Measurements from ENCODE around the gene DDIAS. TPM values are rescaled to one million over a fixed set of nuclear protein-coding genes. Genes with fewer than 3 reads are reported as not detected.

DDIAS gene
- total and polyA plus RNA-seq, 9 of the 15 experiments (the other 6 are each of a cell fraction or from before 2014, with no cell fraction given): 9.4 to 27.2 (median 23.3) TPM

DNA sequence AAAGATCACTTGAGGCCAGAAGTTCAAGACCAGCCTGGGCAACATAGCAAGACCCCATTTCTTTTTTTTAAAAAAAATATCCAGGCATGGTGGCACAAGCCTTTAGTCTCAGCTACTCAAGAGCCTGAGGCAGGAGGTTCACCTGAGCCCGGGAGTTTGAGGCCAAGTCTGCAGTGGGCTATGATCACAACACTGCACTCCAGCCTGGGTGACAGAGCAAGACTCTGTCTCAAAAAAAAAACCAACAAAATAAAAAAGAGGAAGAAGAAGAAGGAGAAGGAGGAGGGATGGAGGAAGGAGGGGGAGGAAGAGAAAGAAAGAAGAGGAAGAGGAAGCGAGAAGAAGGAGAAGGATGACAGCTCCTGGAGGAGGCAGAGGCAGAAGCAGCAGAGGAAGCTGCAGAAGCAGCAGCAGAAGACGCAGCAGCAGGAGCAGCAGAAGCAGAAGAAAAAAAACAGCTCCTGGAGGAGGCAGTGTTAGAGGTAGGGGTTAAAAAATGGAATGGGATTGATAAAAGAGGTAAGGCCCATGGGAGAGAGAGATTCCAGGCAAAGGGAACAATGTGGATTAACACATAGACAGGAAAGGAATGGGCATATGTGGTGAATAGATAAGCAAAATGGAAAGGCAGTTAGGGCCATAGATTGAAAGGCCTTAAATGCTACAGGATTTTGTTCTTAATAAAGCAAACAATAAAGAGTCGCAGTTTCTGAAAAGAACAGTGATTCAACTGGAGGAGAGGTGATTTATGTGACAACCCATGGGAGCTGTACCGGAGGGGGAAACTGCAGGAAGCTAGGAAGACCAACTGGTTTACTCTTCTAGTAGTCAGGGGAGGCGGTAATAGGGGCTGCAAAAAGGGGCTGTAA lies 12.2 kb upstream of the DDIAS start (continued):
- TF ChIP-seq, protein P1, sequence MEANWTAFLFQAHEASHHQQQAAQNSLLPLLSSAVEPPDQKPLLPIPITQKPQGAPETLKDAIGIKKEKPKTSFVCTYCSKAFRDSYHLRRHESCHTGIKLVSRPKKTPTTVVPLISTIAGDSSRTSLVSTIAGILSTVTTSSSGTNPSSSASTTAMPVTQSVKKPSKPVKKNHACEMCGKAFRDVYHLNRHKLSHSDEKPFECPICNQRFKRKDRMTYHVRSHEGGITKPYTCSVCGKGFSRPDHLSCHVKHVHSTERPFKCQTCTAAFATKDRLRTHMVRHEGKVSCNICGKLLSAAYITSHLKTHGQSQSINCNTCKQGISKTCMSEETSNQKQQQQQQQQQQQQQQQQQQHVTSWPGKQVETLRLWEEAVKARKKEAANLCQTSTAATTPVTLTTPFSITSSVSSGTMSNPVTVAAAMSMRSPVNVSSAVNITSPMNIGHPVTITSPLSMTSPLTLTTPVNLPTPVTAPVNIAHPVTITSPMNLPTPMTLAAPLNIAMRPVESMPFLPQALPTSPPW (CRISPR knock-in tag; IDR thresholded peaks at IDR 0.05): peak; percentile 13; the same call in 1 of the 2 replicates
- TF ChIP-seq, protein P2, sequence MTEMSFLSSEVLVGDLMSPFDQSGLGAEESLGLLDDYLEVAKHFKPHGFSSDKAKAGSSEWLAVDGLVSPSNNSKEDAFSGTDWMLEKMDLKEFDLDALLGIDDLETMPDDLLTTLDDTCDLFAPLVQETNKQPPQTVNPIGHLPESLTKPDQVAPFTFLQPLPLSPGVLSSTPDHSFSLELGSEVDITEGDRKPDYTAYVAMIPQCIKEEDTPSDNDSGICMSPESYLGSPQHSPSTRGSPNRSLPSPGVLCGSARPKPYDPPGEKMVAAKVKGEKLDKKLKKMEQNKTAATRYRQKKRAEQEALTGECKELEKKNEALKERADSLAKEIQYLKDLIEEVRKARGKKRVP (CRISPR knock-in tag; IDR thresholded peaks at IDR 0.05): no peak
- no peak for TF ChIP-seq CBX3 (IDR thresholded peaks at IDR 0.05; ENCODE audit: borderline replicate concordance in 1 of 2, low read length in 2 of 2)
- TF ChIP-seq SETDB1 (IDR thresholded peaks at IDR 0.05; ENCODE audit: low read length): no peak
- no peak for TF ChIP-seq DDX20 (tag; IDR thresholded peaks at IDR 0.05; ENCODE audit: low read depth)
- no peak for TF ChIP-seq MYNN (IDR thresholded peaks at IDR 0.05)
- TF ChIP-seq MYNN (CRISPR knock-in tag; IDR thresholded peaks at IDR 0.05): no peak
- TF ChIP-seq NR4A1 (CRISPR knock-in tag; IDR thresholded peaks at IDR 0.05): no peak
- TF ChIP-seq NR4A1 (tag; IDR thresholded peaks at IDR 0.05): no peak
- no peak for TF ChIP-seq STAT5B (CRISPR knock-in tag; IDR thresholded peaks at IDR 0.05)
- no peak for TF ChIP-seq JUNB (CRISPR knock-in tag; conservative IDR thresholded peaks at IDR 0.05)
- no peak for TF ChIP-seq ZNF174 (CRISPR knock-in tag; IDR thresholded peaks at IDR 0.05)
- 0 out of 2 replicates have a peak, but pooled peaks have one; percentile 28 for TF ChIP-seq LARP7 (IDR thresholded peaks at IDR 0.05)
- TF ChIP-seq RAD51 (IDR thresholded peaks at IDR 0.05; ENCODE audit: borderline replicate concordance, low read depth): no peak
- TF ChIP-seq C11orf30 (IDR thresholded peaks at IDR 0.05; ENCODE audit: low read depth): no peak
- TF ChIP-seq, protein P3, sequence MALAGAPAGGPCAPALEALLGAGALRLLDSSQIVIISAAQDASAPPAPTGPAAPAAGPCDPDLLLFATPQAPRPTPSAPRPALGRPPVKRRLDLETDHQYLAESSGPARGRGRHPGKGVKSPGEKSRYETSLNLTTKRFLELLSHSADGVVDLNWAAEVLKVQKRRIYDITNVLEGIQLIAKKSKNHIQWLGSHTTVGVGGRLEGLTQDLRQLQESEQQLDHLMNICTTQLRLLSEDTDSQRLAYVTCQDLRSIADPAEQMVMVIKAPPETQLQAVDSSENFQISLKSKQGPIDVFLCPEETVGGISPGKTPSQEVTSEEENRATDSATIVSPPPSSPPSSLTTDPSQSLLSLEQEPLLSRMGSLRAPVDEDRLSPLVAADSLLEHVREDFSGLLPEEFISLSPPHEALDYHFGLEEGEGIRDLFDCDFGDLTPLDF (CRISPR knock-in tag; IDR thresholded peaks at IDR 0.05): no peak
- no peak for TF ChIP-seq RFX7 (CRISPR knock-in tag; IDR thresholded peaks at IDR 0.05)
- TF ChIP-seq CBX2 (IDR thresholded peaks at IDR 0.05; ENCODE audit: insufficient read depth, low read length, poor library complexity, severe bottlenecking): no peak
- no peak for TF ChIP-seq SREBF1 (IDR thresholded peaks at IDR 0.05; ENCODE audit: borderline replicate concordance, low read depth, low read length)
- TF ChIP-seq, protein P4, sequence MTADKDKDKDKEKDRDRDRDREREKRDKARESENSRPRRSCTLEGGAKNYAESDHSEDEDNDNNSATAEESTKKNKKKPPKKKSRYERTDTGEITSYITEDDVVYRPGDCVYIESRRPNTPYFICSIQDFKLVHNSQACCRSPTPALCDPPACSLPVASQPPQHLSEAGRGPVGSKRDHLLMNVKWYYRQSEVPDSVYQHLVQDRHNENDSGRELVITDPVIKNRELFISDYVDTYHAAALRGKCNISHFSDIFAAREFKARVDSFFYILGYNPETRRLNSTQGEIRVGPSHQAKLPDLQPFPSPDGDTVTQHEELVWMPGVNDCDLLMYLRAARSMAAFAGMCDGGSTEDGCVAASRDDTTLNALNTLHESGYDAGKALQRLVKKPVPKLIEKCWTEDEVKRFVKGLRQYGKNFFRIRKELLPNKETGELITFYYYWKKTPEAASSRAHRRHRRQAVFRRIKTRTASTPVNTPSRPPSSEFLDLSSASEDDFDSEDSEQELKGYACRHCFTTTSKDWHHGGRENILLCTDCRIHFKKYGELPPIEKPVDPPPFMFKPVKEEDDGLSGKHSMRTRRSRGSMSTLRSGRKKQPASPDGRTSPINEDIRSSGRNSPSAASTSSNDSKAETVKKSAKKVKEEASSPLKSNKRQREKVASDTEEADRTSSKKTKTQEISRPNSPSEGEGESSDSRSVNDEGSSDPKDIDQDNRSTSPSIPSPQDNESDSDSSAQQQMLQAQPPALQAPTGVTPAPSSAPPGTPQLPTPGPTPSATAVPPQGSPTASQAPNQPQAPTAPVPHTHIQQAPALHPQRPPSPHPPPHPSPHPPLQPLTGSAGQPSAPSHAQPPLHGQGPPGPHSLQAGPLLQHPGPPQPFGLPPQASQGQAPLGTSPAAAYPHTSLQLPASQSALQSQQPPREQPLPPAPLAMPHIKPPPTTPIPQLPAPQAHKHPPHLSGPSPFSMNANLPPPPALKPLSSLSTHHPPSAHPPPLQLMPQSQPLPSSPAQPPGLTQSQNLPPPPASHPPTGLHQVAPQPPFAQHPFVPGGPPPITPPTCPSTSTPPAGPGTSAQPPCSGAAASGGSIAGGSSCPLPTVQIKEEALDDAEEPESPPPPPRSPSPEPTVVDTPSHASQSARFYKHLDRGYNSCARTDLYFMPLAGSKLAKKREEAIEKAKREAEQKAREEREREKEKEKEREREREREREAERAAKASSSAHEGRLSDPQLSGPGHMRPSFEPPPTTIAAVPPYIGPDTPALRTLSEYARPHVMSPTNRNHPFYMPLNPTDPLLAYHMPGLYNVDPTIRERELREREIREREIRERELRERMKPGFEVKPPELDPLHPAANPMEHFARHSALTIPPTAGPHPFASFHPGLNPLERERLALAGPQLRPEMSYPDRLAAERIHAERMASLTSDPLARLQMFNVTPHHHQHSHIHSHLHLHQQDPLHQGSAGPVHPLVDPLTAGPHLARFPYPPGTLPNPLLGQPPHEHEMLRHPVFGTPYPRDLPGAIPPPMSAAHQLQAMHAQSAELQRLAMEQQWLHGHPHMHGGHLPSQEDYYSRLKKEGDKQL (CRISPR knock-in tag; IDR thresholded peaks at IDR 0.05; ENCODE audit: borderline replicate concordance): no peak
